Measurements from ENCODE around the gene CCDC78. TPM values are rescaled to one million over a fixed set of nuclear protein-coding genes. Genes with fewer than 3 reads are reported as not detected.

Gene CCDC78
- total and polyA plus RNA-seq, 12 donors = 0.21 to 1.7 (median 0.55) TPM; not detected in 1

- H3K4me1 ChIP-seq = peaks cover 5 to 12% (median 10%) of the 10 kb centered on the region in 9 donors
- DNase-seq (no peak), ATAC-seq (no peak)
- H3K36me3 ChIP-seq = peaks cover 0 to 81% (median 34%) of the 10 kb centered on the region in 9 donors
- H3K27ac ChIP-seq = no peak overlapping the region
- intact Hi-C loops (cut with DNase I) = no loop called here
- peaks cover 0 to 7% (median 3%) of the 10 kb centered on the region in 7 donors for H3K27me3 ChIP-seq
- no peak overlapping the region for H3K4me3 ChIP-seq
- TF ChIP-seq CTCF (IDR thresholded peaks at IDR 0.05) = no peak
- no peaks in the 10 kb centered on the region for H3K9me3 ChIP-seq
- WGBS, 2 donors = 91 to 92% methylated on average over 13 of the region's 13 CpGs
These were observed 6.7 kb upstream of the CCDC78 start for GRCh38 chr16:732936-733335.

GRCh38 chr16:732332-732731 is 6.1 kb upstream of the CCDC78 start:
- intact Hi-C loops (cut with DNase I) = no loop called here
- Histone ChIP-seq H3K4me3 (no peak overlapping the region), H3K27me3 (peaks cover 0 to 13% (median 9%) of the 10 kb centered on the region in 7 donors), H3K27ac (no peak overlapping the region), H3K9me3 (no peaks in the 10 kb centered on the region), H3K4me1 (peaks cover 11 to 18% (median 16%) of the 10 kb centered on the region in 9 donors), H3K36me3 (peaks cover 0 to 75% (median 29%) of the 10 kb centered on the region in 9 donors)
- ATAC-seq = no peak
- no peak for DNase-seq
- 96 to 98% methylated on average over 12 of the region's 12 CpGs for WGBS, 2 donors
- TF ChIP-seq CTCF (IDR thresholded peaks at IDR 0.05) = no peak

- no peak for TF ChIP-seq CTCF (IDR thresholded peaks at IDR 0.05)
- ATAC-seq (no peak), DNase-seq (no peak)
- Histone ChIP-seq H3K9me3 (no peaks in the 10 kb centered on the region), H3K27ac (no peak overlapping the region), H3K36me3 (peaks cover 0 to 61% (median 16%) of the 10 kb centered on the region in 9 donors), H3K4me1 (peaks cover 12 to 29% (median 24%) of the 10 kb centered on the region in 9 donors), H3K27me3 (peaks cover 0 to 25% (median 20%) of the 10 kb centered on the region in 7 donors), H3K4me3 (no peak overlapping the region)
- WGBS, 2 donors = 89 to 90% methylated on average over 22 of the region's 22 CpGs
- intact Hi-C loops (cut with DNase I) = no loop called here
These were observed 4.6 kb upstream of the CCDC78 start for GRCh38 chr16:730666-731509.

- H3K4me3 ChIP-seq = no peak overlapping the region
- H3K9me3 ChIP-seq = no peaks in the 10 kb centered on the region
- ATAC-seq = no peak
- H3K27me3 ChIP-seq = peaks cover 0 to 32% (median 23%) of the 10 kb centered on the region in 7 donors
- intact Hi-C loops (cut with DNase I) = no loop called here
- peaks cover 0 to 52% (median 10%) of the 10 kb centered on the region in 9 donors for H3K36me3 ChIP-seq
- no peak for TF ChIP-seq CTCF (IDR thresholded peaks at IDR 0.05)
- 89 to 91% methylated on average over 37 of the region's 37 CpGs for WGBS, 2 donors
- peaks cover 12 to 29% (median 24%) of the 10 kb centered on the region in 9 donors for H3K4me1 ChIP-seq
- no peak for DNase-seq
- no peak overlapping the region for H3K27ac ChIP-seq
These were observed 3.8 kb upstream of the CCDC78 start for GRCh38 chr16:729768-730665.

All from heart right ventricle (tissue), 16 donors.